Measurements from ENCODE around the gene PCARE. TPM values are rescaled to one million over a fixed set of nuclear protein-coding genes. Genes with fewer than 3 reads are reported as not detected.

PCARE gene
- total and polyA plus RNA-seq, 4 donors = 0.01 to 0.09 (median 0.04) TPM; not detected in 1

- TF ChIP-seq CTCF (IDR thresholded peaks at IDR 0.05; ENCODE audit: control extremely low read depth, extremely low read depth) = no peak
- no peak overlapping the region for H3K4me3 ChIP-seq
- peaks cover 0 to 3% (median 0%) of the 10 kb centered on the region in 5 donors for H3K4me1 ChIP-seq (ENCODE audit: control insufficient read depth in 5 of 5, insufficient read depth in 5 of 5, low read length in 5 of 5)
- ATAC-seq (ENCODE audit: insufficient read depth, low FRiP score) (no peak), DNase-seq (no peak)
- 45 to 71% methylated on average over 2 of the region's 2 CpGs for WGBS, 2 donors
- no peak overlapping the region for H3K27ac ChIP-seq (ENCODE audit: low read depth in 1 of 2, low read length in 1 of 2)
- H3K27me3 ChIP-seq (ENCODE audit: control insufficient read depth in 3 of 3, insufficient read depth in 3 of 3, low read length in 2 of 3) = no peaks in the 10 kb centered on the region
- no peaks in the 10 kb centered on the region for H3K9me3 ChIP-seq (ENCODE audit: control insufficient read depth in 4 of 4, insufficient read depth in 3 of 4, low read length in 3 of 4)
- no peaks in the 10 kb centered on the region for H3K36me3 ChIP-seq (ENCODE audit: control insufficient read depth in 4 of 4, insufficient read depth in 4 of 4, low read length in 4 of 4)
- no peak overlapping the region for H3K9ac ChIP-seq (ENCODE audit: insufficient read depth in 1 of 2, low read length in 2 of 2)
Measured at GRCh38 chr2:29033172-29033571, 41.2 kb downstream of the PCARE start.

- ATAC-seq (ENCODE audit: insufficient read depth, low FRiP score) (no peak), DNase-seq (no peak)
- no peaks in the 10 kb centered on the region for H3K36me3 ChIP-seq (ENCODE audit: control insufficient read depth in 4 of 4, insufficient read depth in 4 of 4, low read length in 4 of 4)
- no peak for TF ChIP-seq CTCF (IDR thresholded peaks at IDR 0.05; ENCODE audit: control extremely low read depth, extremely low read depth)
- WGBS, 2 donors = 95 to 96% methylated on average over 5 of the region's 5 CpGs
- no peak overlapping the region for H3K27ac ChIP-seq (ENCODE audit: low read depth in 1 of 2, low read length in 1 of 2)
- H3K4me1 ChIP-seq (ENCODE audit: control insufficient read depth in 5 of 5, insufficient read depth in 5 of 5, low read length in 5 of 5) = peaks cover 0 to 3% (median 0%) of the 10 kb centered on the region in 5 donors
- no peaks in the 10 kb centered on the region for H3K9me3 ChIP-seq (ENCODE audit: control insufficient read depth in 4 of 4, insufficient read depth in 3 of 4, low read length in 3 of 4)
- no peaks in the 10 kb centered on the region for H3K27me3 ChIP-seq (ENCODE audit: control insufficient read depth in 3 of 3, insufficient read depth in 3 of 3, low read length in 2 of 3)
- no peak overlapping the region for H3K4me3 ChIP-seq
- H3K9ac ChIP-seq (ENCODE audit: insufficient read depth in 1 of 2, low read length in 2 of 2) = no peak overlapping the region
Measured at GRCh38 chr2:29032189-29032588, 42.1 kb downstream of the PCARE start.

GRCh38 chr2:29031046-29031445 lies 43.3 kb downstream of the PCARE start:
- no peaks in the 10 kb centered on the region for H3K27me3 ChIP-seq (ENCODE audit: control insufficient read depth in 3 of 3, insufficient read depth in 3 of 3, low read length in 2 of 3)
- H3K9ac ChIP-seq (ENCODE audit: insufficient read depth in 1 of 2, low read length in 2 of 2) = no peak overlapping the region
- H3K4me3 ChIP-seq = no peak overlapping the region
- no peak for DNase-seq
- H3K36me3 ChIP-seq (ENCODE audit: control insufficient read depth in 4 of 4, insufficient read depth in 4 of 4, low read length in 4 of 4) = no peaks in the 10 kb centered on the region
- no peak for ATAC-seq (ENCODE audit: insufficient read depth, low FRiP score)
- peaks cover 0 to 3% (median 0%) of the 10 kb centered on the region in 5 donors for H3K4me1 ChIP-seq (ENCODE audit: control insufficient read depth in 5 of 5, insufficient read depth in 5 of 5, low read length in 5 of 5)
- H3K27ac ChIP-seq (ENCODE audit: low read depth in 1 of 2, low read length in 1 of 2) = no peak overlapping the region
- no peak for TF ChIP-seq CTCF (IDR thresholded peaks at IDR 0.05; ENCODE audit: control extremely low read depth, extremely low read depth)
- H3K9me3 ChIP-seq (ENCODE audit: control insufficient read depth in 4 of 4, insufficient read depth in 3 of 4, low read length in 3 of 4) = no peaks in the 10 kb centered on the region

GRCh38 chr2:29025711-29026110 lies 48.6 kb downstream of the PCARE start:
- Histone ChIP-seq H3K4me3 (no peak overlapping the region), H3K36me3 (ENCODE audit: control insufficient read depth in 4 of 4, insufficient read depth in 4 of 4, low read length in 4 of 4) (no peaks in the 10 kb centered on the region), H3K27ac (ENCODE audit: low read depth in 1 of 2, low read length in 1 of 2) (no peak overlapping the region), H3K9me3 (ENCODE audit: control insufficient read depth in 4 of 4, insufficient read depth in 3 of 4, low read length in 3 of 4) (no peaks in the 10 kb centered on the region), H3K4me1 (ENCODE audit: control insufficient read depth in 5 of 5, insufficient read depth in 5 of 5, low read length in 5 of 5) (no peaks in the 10 kb centered on the region), H3K9ac (ENCODE audit: insufficient read depth in 1 of 2, low read length in 2 of 2) (no peak overlapping the region), H3K27me3 (ENCODE audit: control insufficient read depth in 3 of 3, insufficient read depth in 3 of 3, low read length in 2 of 3) (no peaks in the 10 kb centered on the region)
- no peak for TF ChIP-seq CTCF (IDR thresholded peaks at IDR 0.05; ENCODE audit: control extremely low read depth, extremely low read depth)
- WGBS, 2 donors = 86 to 90% methylated on average over 3 of the region's 3 CpGs
- no peak for DNase-seq
- ATAC-seq (ENCODE audit: insufficient read depth, low FRiP score) = no peak

Data from lung (tissue), 12 donors.